ENCODE data around the gene PROZ. TPM values are rescaled to one million over a fixed set of nuclear protein-coding genes. Genes with fewer than 3 reads are reported as not detected.
A peak's percentile ranks its signal among the peaks of the same experiment; 100 is the strongest.

PROZ gene
- total RNA-seq, 1 donor: not detected

GRCh38 chr13:113171250-113172125 is 13.0 kb downstream of the PROZ start:
- TF ChIP-seq CTCF (IDR thresholded peaks at IDR 0.05; ENCODE audit: insufficient read depth, low read length): no peak
- H3K4me3 ChIP-seq (ENCODE audit: low read depth, low read length): no peak overlapping the region
- no peak for DNase-seq (ENCODE audit: low read depth)

- no peak for TF ChIP-seq CTCF (IDR thresholded peaks at IDR 0.05; ENCODE audit: insufficient read depth, low read length)
- no peak overlapping the region for H3K4me3 ChIP-seq (ENCODE audit: low read depth, low read length)
- DNase-seq (ENCODE audit: low read depth): no peak
These were observed 14.0 kb downstream of the PROZ start for GRCh38 chr13:113172419-113172926.

GRCh38 chr13:113176280-113176679 is 17.8 kb downstream of the PROZ start:
- no peak overlapping the region for H3K4me3 ChIP-seq (ENCODE audit: low read depth, low read length)
- no peak for DNase-seq (ENCODE audit: low read depth)
- no peak for TF ChIP-seq CTCF (IDR thresholded peaks at IDR 0.05; ENCODE audit: insufficient read depth, low read length)

- TF ChIP-seq CTCF (IDR thresholded peaks at IDR 0.05; ENCODE audit: insufficient read depth, low read length): no peak
These were observed 18.4 kb downstream of the PROZ start for GRCh38 chr13:113176822-113177221.

GRCh38 chr13:113178070-113178895 is 19.8 kb downstream of the PROZ start:
- DNase-seq (ENCODE audit: low read depth): peak; percentile 62
- H3K4me3 ChIP-seq (ENCODE audit: low read depth, low read length): no peak overlapping the region
- TF ChIP-seq CTCF (IDR thresholded peaks at IDR 0.05; ENCODE audit: insufficient read depth, low read length): no peak

More at GRCh38 chr13:113176822-113177221, 18.4 kb downstream of the PROZ start:
- DNase-seq (ENCODE audit: low read depth): no peak
- H3K4me3 ChIP-seq (ENCODE audit: low read depth, low read length): no peak overlapping the region

- TF ChIP-seq CTCF (IDR thresholded peaks at IDR 0.05; ENCODE audit: insufficient read depth, low read length): no peak
- no peak overlapping the region for H3K4me3 ChIP-seq (ENCODE audit: low read depth, low read length)
- DNase-seq (ENCODE audit: low read depth): no peak
These were observed 20.4 kb downstream of the PROZ start for GRCh38 chr13:113178896-113179167.

All from fibroblast of the aortic adventitia (primary cell).